ENCODE data around the gene CADPS2.

CADPS2 gene

GRCh38 chr7:122380992-122381391 lies 505.3 kb downstream of the CADPS2 start:
- no peak for TF ChIP-seq ZFX (IDR thresholded peaks at IDR 0.05; ENCODE audit: borderline replicate concordance)
- TF ChIP-seq CTCF (IDR thresholded peaks at IDR 0.05): no peak
- H3K27ac ChIP-seq: no peak overlapping the region

- TF ChIP-seq ZFX (IDR thresholded peaks at IDR 0.05; ENCODE audit: borderline replicate concordance): no peak
- no peak for TF ChIP-seq CTCF (IDR thresholded peaks at IDR 0.05)
- H3K27ac ChIP-seq: no peak overlapping the region
Measured at GRCh38 chr7:122379491-122379890, 506.8 kb downstream of the CADPS2 start.

GRCh38 chr7:122369756-122370155 lies 516.5 kb downstream of the CADPS2 start:
- TF ChIP-seq CTCF (IDR thresholded peaks at IDR 0.05) (no peak), ZFX (IDR thresholded peaks at IDR 0.05; ENCODE audit: borderline replicate concordance) (no peak)
- no peak overlapping the region for H3K27ac ChIP-seq

- no peak overlapping the region for H3K27ac ChIP-seq
- TF ChIP-seq ZFX (IDR thresholded peaks at IDR 0.05; ENCODE audit: borderline replicate concordance): no peak
- TF ChIP-seq CTCF (IDR thresholded peaks at IDR 0.05): no peak
Measured at GRCh38 chr7:122364761-122365280, 521.4 kb downstream of the CADPS2 start.

GRCh38 chr7:122363144-122363543 lies 523.1 kb downstream of the CADPS2 start:
- no peak overlapping the region for H3K27ac ChIP-seq
- no peak for TF ChIP-seq CTCF (IDR thresholded peaks at IDR 0.05)
- TF ChIP-seq ZFX (IDR thresholded peaks at IDR 0.05; ENCODE audit: borderline replicate concordance): no peak

GRCh38 chr7:122362473-122362872 lies 523.8 kb downstream of the CADPS2 start:
- no peak overlapping the region for H3K27ac ChIP-seq
- TF ChIP-seq CTCF (IDR thresholded peaks at IDR 0.05) (no peak), ZFX (IDR thresholded peaks at IDR 0.05; ENCODE audit: borderline replicate concordance) (no peak)

- no peak for TF ChIP-seq CTCF (IDR thresholded peaks at IDR 0.05)
- no peak for TF ChIP-seq ZFX (IDR thresholded peaks at IDR 0.05; ENCODE audit: borderline replicate concordance)
- H3K27ac ChIP-seq: no peak overlapping the region
Measured at GRCh38 chr7:122354656-122355055, 531.6 kb downstream of the CADPS2 start.
